Measurements from ENCODE around the gene CNFN.
A peak's percentile ranks its signal among the peaks of the same experiment; 100 is the strongest.

Gene CNFN

GRCh38 chr19:42353341-42354015, 36.6 kb downstream of the CNFN start:
- no peak for TF ChIP-seq CTCF (IDR thresholded peaks at IDR 0.05; ENCODE audit: insufficient read depth, low read depth, low read length, missing control alignments)
- no peak for DNase-seq (ENCODE audit: low read depth)
- no peak overlapping the region for H3K4me3 ChIP-seq (ENCODE audit: low read depth, low read length)

GRCh38 chr19:42352301-42353259, 37.5 kb downstream of the CNFN start:
- no peak overlapping the region for H3K4me3 ChIP-seq (ENCODE audit: low read depth, low read length)
- peak; percentile 62 for DNase-seq (ENCODE audit: low read depth)
- no peak for TF ChIP-seq CTCF (IDR thresholded peaks at IDR 0.05; ENCODE audit: insufficient read depth, low read depth, low read length, missing control alignments)

GRCh38 chr19:42351079-42351735, 38.9 kb downstream of the CNFN start:
- DNase-seq (ENCODE audit: low read depth), result no peak
- no peak overlapping the region for H3K4me3 ChIP-seq (ENCODE audit: low read depth, low read length)
- no peak for TF ChIP-seq CTCF (IDR thresholded peaks at IDR 0.05; ENCODE audit: insufficient read depth, low read depth, low read length, missing control alignments)

GRCh38 chr19:42350417-42350816, 39.7 kb downstream of the CNFN start:
- no peak for DNase-seq (ENCODE audit: low read depth)
- no peak for TF ChIP-seq CTCF (IDR thresholded peaks at IDR 0.05; ENCODE audit: insufficient read depth, low read depth, low read length, missing control alignments)
- H3K4me3 ChIP-seq (ENCODE audit: low read depth, low read length), result no peak overlapping the region

GRCh38 chr19:42349378-42350107, 40.6 kb downstream of the CNFN start:
- no peak for DNase-seq (ENCODE audit: low read depth)
- no peak overlapping the region for H3K4me3 ChIP-seq (ENCODE audit: low read depth, low read length)
- no peak for TF ChIP-seq CTCF (IDR thresholded peaks at IDR 0.05; ENCODE audit: insufficient read depth, low read depth, low read length, missing control alignments)

- H3K4me3 ChIP-seq (ENCODE audit: low read depth, low read length), result no peak overlapping the region
- DNase-seq (ENCODE audit: low read depth), result no peak
- TF ChIP-seq CTCF (IDR thresholded peaks at IDR 0.05; ENCODE audit: insufficient read depth, low read depth, low read length, missing control alignments), result no peak
Observed at GRCh38 chr19:42348211-42348610, 41.9 kb downstream of the CNFN start.

Measured in GM12865 (cell line).